ENCODE data around the gene ZNF827. TPM values are rescaled to one million over a fixed set of nuclear protein-coding genes. Genes with fewer than 3 reads are reported as not detected.
A peak's percentile ranks its signal among the peaks of the same experiment; 100 is the strongest.

Gene ZNF827, protein sequence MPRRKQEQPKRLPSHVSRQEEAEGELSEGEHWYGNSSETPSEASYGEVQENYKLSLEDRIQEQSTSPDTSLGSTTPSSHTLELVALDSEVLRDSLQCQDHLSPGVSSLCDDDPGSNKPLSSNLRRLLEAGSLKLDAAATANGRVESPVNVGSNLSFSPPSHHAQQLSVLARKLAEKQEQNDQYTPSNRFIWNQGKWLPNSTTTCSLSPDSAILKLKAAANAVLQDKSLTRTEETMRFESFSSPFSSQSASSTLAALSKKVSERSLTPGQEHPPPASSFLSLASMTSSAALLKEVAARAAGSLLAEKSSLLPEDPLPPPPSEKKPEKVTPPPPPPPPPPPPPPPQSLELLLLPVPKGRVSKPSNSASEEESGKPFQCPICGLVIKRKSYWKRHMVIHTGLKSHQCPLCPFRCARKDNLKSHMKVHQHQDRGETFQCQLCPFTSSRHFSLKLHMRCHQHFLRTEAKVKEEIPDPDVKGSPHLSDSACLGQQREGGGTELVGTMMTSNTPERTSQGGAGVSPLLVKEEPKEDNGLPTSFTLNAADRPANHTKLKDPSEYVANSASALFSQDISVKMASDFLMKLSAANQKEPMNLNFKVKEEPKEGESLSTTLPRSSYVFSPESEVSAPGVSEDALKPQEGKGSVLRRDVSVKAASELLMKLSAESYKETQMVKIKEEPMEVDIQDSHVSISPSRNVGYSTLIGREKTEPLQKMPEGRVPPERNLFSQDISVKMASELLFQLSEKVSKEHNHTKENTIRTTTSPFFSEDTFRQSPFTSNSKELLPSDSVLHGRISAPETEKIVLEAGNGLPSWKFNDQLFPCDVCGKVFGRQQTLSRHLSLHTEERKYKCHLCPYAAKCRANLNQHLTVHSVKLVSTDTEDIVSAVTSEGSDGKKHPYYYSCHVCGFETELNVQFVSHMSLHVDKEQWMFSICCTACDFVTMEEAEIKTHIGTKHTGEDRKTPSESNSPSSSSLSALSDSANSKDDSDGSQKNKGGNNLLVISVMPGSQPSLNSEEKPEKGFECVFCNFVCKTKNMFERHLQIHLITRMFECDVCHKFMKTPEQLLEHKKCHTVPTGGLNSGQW
- total RNA-seq (ENCODE audit: low replicate concordance), result 10.7 and 16.7 TPM in 2 replicates

DNA sequence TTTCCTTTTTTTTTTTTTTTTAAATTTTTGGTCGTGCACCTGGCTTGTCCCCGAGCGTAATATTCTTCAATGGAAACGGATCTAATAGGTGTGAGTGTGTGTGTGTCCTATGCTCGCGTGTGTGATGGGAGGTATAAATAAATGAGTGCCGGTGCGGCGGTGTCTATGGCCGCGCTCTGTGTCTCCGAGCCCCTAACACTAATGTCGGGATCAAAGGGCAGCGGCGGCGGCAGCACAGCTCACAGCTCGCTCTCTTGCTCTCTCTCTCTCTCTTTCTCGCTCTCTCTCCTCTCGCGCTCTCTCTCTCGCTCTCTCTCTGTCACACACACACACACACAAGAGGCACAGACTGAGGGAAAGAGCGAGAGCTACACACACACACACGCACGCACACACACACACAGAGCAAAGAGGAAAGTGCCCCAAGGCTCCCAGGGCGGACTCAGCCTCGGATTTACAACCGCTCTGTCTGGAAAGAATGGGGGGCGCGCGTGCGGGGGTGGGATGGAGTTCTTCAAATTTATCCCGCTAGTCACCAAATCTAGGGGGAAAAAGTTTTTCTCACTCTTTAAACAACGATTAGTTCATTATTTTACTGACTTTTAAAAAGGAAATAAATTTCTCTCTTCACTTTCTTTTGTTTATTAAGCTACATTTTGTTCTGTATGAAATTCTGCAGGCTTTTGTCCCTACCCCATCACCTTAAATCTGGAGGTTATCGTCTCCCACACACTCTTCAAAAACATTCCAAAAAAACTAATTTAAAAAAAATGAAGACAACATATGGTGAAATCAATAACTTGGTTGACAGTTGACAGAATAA is at the start of gene ZNF827:
ZNF827 (minus strand) TSS at position 206 of the 823 bp plus-strand sequence. CDS start 416 bp downstream, outside the sequence.
- peak; percentile 80 for DNase-seq (ENCODE audit: low read depth)
- TF ChIP-seq, protein P1, sequence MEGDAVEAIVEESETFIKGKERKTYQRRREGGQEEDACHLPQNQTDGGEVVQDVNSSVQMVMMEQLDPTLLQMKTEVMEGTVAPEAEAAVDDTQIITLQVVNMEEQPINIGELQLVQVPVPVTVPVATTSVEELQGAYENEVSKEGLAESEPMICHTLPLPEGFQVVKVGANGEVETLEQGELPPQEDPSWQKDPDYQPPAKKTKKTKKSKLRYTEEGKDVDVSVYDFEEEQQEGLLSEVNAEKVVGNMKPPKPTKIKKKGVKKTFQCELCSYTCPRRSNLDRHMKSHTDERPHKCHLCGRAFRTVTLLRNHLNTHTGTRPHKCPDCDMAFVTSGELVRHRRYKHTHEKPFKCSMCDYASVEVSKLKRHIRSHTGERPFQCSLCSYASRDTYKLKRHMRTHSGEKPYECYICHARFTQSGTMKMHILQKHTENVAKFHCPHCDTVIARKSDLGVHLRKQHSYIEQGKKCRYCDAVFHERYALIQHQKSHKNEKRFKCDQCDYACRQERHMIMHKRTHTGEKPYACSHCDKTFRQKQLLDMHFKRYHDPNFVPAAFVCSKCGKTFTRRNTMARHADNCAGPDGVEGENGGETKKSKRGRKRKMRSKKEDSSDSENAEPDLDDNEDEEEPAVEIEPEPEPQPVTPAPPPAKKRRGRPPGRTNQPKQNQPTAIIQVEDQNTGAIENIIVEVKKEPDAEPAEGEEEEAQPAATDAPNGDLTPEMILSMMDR (IDR thresholded peaks at IDR 0.05; ENCODE audit: insufficient read depth, low read length), result no peak
- peak within 1 kb of the TSS; percentile 99 for H3K4me3 ChIP-seq (ENCODE audit: low read depth, low read length)

DNA sequence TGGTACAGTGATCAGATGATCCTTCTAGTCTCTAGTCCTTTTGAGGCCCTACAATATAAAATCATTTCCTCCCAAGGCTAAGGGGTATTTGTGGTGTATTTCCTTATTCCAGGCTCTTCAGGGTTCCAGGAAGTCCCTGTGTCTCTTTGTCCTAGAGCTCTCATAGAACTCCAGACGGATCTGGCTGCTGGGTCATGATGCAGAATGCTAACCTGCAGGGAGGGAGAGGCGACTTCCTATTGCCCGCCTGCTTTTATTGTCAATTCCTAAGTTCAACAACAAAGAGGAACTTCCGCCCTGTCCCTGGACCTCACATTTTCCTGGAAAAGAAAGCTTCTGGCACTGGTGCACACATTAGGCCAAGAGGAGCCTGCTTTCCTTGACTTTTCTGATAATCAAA is 45.9 kb upstream of the ZNF827 start:
- DNase-seq (ENCODE audit: low read depth), result no peak
- TF ChIP-seq, protein P1 (IDR thresholded peaks at IDR 0.05; ENCODE audit: insufficient read depth, low read length), result no peak
- H3K4me3 ChIP-seq (ENCODE audit: low read depth, low read length), result no peak overlapping the region

DNA sequence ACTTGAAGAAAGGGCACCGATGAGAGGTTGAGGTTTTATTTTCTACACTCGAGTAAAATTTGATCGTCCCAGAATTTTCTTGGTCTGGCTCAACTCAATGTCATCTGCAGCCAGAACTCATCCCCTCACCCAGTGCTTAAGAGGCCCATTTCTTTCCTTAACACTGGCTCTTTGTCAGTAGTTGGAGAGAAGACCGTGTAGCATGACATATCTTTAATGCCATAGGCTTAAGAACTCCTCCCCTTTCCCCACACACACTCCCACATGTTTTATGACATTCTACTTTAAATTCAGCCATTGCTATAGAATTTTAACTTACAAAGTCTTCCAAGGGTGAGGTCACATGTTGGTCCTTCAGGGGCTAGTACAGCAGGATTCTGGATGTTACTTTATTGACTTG is 44.2 kb upstream of the ZNF827 start:
- TF ChIP-seq, protein P1 (IDR thresholded peaks at IDR 0.05; ENCODE audit: insufficient read depth, low read length), result no peak
- no peak overlapping the region for H3K4me3 ChIP-seq (ENCODE audit: low read depth, low read length)
- no peak for DNase-seq (ENCODE audit: low read depth)

DNA sequence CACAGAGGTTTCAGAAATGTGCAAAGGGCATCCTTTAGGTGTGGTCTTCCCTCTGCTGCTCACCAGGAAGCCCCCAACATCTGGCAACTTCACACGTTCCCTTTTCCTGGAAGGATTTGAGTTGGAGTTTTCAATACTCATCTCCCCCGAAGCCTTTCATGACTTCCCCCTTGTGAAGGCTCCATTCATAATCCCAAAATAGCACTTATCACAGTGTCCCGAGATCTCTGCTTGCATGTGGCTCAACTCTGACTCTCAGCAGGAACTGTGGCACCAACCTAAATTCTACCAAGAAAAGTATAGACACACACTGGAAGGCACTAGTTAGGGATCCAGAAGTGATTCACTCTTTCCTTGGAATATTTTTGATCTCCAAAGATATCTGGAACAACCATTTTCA is 40.5 kb upstream of the ZNF827 start:
- DNase-seq (ENCODE audit: low read depth), result no peak
- no peak overlapping the region for H3K4me3 ChIP-seq (ENCODE audit: low read depth, low read length)
- TF ChIP-seq, protein P1 (IDR thresholded peaks at IDR 0.05; ENCODE audit: insufficient read depth, low read length), result no peak

DNA sequence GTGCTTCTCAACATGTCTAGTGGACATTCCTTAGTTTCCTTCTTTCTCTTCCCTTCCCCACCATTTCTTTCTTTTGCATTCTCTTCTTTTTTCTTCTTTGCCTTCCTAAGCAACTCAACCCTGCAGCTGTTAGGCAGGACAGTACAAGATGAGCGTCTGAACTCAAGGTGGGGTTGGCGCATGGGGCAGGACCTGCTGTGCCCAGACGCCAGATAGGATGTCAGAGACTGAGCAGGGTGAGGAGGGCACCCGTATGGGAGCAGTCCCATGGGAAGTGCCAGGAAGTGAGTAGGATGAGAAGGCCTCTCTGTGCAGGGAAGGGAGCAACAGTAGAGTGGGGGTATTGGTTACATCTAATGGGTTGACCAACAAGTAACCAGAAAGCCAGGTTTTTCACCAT is 38.1 kb upstream of the ZNF827 start:
- no peak overlapping the region for H3K4me3 ChIP-seq (ENCODE audit: low read depth, low read length)
- no peak for DNase-seq (ENCODE audit: low read depth)
- TF ChIP-seq, protein P1 (IDR thresholded peaks at IDR 0.05; ENCODE audit: insufficient read depth, low read length), result no peak

DNA sequence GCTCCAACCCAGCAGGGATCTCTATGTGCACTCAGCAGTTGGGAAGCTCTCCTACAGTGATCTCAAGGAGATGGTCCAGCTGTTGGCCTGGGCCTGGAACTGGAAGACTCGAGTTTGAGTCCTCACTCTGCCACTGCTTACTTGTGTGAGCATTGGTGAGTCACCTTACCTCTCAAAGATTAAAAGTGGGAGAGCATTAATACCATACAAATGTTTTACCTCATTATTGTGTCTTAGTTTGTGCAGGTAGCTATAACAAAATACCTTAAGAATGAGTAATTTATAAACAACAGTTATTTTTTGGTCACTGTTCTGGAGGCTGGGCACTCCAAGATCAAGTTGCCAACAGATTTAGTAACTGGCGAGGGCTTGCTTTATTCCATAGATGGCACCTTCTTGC is 21.4 kb upstream of the ZNF827 start:
- H3K4me3 ChIP-seq (ENCODE audit: low read depth, low read length), result no peak overlapping the region
- DNase-seq (ENCODE audit: low read depth), result no peak
- TF ChIP-seq, protein P1 (IDR thresholded peaks at IDR 0.05; ENCODE audit: insufficient read depth, low read length), result no peak

Measured in fibroblast of the aortic adventitia (primary cell).